CD4-positive, alpha-beta T cell treated with Interleukin-15 for 1 hour (primary cell): ENCODE measurements around the gene MRPL43.
A peak's percentile ranks its signal among the peaks of the same experiment; 100 is the strongest.

Experiments used
- DNase-seq: peaks from one replicate; pipeline ENCODE4 v3.0.0-alpha.2; 2020

Gene MRPL43

DNA sequence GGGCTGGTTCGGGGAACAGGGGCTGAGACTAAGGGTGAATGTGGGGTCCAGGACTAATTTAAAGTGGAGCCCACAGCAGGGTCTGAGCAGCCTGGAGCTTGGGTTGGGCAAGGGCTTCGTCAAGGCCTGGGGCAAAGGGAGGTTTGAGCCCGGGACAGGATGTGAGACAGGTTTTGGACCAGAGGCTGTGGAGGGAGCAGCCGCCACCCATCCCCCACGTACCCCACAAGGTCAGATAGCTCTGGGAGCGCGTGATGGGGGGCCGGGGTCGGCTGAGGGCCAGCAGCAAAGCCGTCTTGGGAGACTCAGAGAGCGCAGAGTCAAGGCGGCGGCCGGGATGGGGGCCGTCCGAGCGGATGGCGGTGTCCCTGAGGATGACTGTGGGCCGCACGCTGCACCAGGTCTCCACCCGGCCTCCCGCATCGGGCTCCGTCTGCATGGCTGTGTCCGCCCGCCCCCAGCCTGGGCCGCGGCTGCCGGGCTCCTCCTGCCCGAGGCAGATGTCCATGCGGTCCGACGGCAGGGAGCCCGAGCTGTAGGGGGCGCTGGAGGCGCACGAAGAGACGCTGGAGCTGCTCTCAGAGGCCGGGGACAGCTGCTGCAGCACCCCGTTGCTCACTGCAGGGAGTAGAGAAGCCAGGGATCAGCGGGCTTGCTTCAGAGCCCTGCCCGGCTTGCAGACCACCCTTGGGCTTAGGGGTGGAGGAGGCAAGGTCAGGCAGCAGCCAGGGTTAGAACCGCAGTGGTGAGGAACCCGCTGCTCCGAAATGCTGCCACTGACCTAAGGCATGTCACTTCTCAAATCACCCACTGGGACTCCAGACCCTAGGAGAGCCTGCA lies 31.5 kb upstream of the MRPL43 start:
- DNase-seq: peak; percentile 66

DNA sequence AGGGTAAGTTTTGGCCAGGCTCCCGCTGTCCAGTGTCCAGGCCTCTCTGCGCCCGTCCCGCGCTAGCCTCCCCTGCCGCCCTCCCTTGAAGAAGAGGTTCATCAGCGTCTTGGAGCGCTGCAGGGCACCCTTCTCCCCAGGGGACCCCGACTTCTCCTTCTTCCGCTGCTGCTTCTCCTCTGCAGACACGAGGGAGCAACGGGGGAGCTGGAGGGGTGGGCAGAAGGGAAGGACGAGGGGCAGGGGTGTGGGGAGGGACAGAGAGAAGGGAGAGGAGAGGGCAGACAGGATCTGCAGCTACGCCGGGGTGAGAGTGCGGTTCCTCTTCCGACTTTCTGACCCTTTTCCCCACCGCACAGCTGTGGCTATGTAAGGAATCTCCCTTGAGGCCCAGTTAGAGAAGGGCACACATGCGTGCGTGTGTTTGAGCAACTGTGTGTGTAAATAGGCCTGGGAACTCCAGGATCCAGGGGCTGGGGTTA lies 30.9 kb upstream of the MRPL43 start:
- peak; percentile 30 for DNase-seq

DNA sequence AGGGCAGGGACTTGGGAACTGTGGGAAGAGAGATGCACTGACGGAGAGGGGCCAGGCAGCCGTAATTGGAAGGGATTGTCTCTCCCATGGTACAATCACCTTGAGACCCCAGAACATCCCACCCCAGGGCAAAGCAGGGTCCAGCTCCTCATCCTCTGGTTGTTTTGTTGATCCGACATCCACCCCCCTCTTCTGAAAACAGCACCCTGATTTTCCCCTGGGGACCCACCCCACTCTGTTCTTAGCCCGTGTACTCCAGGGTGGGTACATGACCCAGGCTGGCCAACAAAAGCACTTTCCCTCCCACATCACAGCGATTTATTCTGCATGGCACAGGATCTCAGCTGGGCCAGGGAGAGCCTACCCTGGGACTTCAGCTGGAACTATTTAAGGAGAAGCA lies 29.5 kb upstream of the MRPL43 start:
- no peak for DNase-seq

DNA sequence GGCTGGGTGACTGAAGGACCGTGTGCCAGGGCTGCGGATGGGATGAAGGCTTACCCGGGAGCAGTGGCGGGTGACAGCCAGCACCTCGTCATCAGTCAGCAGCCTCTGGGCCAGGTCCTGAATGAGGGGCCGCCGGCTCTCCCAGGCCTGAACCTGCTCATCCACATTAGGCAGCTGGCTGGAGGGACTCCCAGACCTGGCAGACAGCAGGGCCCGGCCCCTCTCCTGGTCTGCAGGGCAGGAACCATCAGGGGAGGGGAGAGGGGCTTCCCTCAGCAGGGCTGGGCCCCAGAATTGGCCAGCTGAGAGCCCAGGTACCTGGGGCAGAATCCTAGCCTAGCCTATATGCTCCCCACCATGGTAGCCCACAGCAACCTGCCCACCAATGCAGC lies 28.3 kb upstream of the MRPL43 start:
- DNase-seq: no peak

DNA sequence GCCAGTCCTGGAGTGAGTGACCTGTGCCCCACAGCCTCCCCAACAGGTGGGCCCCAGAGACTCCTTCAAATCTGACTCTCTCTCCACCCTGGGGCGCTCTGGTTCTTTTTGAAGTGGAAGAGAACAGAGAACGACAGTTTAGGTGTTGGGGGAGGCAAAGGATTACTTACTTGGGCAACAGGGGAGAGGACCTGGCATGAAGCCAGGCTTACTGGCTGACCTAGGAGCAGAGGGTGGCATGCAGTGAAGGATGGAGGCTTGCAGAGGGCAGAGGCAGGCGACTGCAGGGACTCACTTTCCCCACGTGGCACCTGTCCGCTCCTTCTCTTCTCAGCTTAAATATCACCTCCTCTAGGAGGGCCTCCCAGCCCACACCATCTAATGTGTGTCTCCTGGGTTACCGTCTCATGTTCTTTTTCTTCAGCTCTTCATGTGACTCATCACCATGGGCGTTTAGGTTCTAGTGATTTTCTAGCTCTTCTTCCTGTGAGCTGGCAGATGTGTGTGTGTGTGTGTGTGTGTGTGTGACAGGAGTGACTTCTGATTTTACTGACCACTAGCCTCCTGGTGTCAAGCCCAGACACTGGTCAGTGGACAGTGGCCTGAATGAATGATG lies 27.8 kb upstream of the MRPL43 start:
- DNase-seq: no peak

DNA sequence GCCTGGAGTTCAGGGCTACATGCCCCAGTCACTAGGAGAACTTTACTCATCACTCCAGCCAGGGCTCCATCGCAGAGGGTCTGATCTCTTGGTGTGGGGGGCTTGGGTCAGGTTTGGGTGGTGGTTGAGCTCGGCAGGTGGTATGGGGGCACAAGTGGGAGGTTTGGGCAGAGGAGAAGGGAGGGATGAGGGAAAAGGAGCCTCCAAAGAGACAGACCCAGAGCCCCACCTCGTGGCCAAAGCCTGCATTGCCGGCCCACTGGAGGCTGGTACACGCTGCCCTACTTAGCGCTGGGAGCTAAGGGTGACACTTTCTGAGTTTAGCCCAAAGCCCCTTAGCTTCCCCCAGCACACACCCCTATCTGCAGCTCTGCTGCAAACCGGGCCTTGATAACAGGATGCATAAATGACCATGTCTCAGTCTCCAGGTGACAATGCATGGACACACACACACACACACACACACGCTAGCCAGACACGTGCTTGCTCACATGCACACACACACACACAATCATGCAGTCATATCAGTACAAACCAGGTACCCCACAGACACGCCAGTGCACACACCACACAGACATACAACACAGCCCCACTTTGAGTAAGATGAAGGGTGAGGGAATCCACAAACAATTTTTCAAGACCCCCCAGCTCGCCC lies 27.1 kb upstream of the MRPL43 start:
- DNase-seq: peak; percentile 63

DNA sequence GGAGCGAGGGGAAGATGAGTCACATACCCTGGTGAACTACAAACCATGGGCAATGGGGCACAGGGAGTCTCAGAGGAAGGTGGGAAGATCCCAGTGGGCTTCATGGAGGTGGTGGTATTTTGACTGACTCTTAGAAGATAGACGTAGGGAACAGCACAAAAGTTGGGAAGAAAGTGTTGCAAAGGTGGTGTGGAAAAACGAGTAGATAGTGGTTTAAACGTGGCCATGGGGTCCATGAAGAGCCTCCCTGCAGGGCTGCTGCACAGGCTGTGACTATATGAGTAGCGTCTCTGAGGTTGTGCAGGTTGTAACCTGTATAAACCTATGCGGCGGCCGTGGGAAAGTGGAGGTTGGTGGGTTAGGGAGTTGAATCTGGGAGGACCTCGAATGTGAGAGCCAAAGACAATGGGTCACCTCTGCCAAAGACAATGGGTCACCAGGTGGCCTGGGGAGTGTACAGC lies 26.1 kb upstream of the MRPL43 start:
- no peak for DNase-seq

DNA sequence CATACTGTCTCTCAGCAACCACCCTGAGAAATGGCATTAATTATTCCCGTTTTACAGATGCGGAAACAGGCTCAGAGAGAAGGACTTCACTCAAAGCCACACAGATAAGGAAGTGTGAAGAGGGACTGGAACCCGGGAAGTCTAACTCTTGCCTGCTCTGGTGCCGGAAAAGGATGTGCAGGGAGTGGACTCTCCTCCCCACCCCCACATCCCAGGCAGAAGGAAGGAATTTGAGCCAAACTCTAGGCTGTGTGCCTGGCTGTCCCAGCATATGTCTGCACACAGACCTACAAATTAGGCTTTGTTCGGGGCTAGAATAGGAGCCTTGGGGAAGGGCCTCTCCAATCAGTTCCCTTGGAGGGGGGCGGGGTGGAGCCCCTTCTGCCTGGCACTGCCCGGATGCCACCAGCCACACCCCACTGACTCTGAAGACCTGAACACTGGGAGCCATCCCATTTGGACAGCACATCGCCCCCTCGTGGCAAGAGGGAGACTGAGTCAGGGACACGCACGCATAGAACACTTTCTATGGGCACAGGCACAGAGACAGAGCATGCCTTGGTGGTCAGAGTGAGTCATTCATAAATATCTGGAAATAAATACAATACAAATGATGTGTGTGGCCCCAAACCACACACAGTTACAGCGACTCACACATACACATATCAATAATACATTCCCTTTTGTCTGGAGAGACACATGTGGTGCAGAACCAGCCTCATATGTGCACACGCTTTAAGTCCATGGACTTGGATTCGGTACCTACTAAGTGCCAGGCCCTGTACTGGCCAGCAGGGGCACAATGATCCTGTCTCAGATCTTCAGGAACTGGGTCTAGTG lies 25.4 kb upstream of the MRPL43 start:
- peak; percentile 78 for DNase-seq

DNA sequence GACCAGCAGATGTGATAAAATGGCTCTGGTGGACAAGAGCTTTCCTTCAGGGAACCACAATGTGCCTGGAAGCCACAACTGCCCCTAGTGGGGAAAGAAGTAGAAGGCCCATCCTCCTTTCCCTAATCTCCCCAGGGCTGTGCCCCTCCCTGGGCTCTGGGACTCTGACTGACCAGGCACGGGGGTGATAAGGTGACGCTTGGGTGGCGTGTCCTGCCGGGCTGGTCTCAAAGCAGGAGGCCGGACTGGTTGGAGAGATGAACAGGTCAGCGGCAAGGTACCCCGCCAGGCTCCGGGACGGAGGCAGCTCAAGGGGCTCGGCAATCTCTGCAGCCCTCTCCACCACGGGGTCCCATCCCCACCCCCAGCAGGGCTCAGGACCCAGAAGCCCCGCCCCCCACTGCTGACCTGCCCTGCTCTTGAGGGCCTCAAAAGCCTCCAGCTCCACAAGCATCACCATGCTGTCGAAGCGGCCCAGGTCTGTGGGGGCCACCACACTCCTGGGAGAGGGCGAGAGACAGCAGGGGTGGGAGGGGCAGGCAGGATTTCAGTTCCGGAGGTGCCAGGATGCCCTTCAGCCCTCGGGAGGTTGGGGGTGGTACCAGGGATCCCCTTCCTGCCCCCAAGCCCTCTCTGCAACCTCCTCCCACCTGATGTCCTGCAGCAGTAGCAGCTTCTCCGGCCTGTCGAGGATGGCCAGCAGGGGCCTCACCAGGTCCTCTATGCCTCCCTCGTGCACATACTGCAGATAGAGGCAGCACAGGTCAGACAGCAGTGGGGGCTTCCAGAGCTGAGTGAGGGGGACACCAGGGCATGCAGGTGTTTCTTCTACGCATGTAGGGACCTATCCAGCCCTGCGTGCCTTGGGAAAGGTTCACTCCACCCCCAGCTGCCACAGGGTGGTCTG lies 24.5 kb upstream of the MRPL43 start:
- DNase-seq: no peak

DNA sequence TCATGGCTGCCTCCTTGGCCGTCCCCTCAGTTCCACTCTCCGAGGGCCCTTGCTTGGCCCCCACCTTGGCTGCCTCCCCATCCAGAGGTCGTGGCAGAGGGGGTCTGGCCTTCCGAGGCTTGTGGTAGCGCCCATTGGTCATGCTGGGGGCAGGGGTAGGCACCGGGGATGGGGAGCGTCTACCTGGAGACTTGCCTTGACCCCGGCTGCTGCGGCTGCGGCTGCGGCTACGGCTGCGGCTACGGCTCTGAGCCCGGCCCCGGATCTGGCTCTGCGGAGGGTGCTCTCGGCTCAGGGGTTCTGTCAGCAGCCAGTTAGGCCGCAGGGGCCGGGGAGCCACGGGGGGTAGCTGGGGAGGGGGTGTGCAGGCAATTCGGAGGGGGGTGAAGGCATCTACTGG lies 23.0 kb upstream of the MRPL43 start:
- DNase-seq: no peak

DNA sequence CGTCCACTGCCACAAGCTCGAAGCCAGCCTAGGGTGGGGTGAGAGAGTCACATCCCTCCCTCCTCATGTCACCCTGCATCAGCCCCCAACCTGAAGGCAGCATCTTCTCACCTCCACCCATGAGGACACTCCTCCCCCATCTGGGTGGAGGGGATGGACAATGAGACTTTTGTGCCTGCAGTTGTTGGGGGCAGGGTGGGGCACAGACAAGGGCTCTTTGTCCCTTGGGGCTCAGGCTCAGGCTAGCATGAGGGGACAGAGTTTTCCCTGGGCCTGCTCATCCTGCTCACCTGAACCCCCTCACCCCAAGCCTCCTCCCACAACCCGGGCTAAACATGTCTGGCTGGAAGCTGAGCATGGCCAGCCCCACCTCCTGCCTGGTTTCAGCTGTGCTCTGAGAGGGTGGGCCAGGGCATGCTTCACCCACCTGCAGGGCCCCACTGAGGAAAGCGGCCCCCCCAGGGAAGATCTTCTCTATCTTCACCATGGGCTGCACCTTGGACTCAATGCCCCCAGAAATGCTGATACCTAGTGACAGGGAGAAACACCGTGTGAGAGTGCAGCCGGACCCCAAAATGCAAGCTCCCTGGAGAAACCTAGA lies 21.6 kb upstream of the MRPL43 start:
- DNase-seq: no peak

DNA sequence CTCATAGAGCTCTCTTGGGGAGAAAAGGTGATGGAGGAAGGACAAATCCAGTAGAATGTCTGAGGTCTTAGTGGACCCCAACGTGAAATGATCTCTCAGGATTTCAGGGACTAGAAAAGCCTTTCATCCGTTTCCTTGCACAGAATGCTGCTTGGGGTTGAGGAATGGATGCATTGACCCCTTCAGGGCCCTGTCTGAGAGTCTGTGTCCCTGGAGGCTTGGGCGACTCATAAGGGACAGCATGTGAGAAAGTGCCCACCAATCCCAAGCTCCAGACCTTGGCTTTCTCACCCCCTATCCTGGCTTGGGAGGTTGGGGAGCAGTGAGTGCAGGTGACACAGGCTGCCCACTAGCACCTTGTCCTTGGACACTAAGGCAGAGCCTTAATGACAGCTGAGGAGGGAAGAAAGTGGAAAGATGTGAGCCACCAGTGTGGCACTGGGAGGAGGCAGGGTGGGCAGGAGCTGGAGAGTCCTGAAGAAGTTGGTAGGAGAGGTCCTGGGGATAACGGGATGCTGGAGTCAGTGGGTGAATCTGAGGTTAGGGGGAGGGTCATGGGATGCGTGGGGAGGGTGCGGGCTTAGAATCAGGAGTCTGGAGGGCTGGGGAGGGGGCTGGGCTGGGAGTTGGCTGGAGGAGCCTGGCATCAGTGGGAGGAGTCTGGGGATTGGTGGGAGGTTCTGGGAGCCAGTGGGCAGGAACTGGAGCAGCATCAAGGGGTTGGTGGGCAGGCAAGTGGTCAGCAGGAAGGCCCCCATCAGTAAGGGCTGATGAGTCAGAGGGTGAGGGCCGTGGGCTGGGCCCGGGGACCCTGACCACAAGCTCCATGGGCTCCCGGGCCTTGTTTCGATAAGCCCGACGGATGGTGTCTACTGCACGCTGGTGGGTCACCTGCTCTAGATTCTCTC lies 20.9 kb upstream of the MRPL43 start:
- DNase-seq: no peak

DNA sequence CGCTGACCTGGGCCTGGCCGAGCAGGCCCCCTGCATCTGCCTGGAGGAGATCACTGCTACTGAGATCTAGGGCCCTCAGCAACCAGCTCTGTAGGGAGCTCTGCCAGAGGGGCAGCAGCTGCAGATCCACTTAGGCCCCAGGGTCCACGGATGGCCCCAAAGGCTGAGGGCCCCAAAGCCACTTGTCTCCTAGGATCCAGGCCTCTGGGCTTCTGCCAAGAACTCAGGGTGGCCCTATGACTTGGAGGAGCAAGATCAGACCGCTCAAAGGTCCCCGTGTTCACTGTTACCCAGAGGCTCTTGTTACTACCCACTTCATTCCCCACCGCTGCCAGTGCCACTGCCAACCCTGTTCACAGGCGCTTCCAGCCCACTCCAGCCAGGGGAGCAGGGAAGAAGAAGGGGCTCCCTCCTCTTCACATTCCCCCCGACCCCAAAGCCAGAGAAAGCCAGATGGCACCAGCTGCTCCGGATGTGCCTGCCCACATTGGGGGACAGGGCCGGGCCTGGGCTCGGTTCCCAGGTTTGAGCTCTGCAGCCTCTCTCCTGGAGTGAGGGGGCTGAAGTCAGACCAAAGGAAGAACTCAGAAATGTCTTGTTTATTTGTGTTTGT lies 19.9 kb upstream of the MRPL43 start:
- no peak for DNase-seq

DNA sequence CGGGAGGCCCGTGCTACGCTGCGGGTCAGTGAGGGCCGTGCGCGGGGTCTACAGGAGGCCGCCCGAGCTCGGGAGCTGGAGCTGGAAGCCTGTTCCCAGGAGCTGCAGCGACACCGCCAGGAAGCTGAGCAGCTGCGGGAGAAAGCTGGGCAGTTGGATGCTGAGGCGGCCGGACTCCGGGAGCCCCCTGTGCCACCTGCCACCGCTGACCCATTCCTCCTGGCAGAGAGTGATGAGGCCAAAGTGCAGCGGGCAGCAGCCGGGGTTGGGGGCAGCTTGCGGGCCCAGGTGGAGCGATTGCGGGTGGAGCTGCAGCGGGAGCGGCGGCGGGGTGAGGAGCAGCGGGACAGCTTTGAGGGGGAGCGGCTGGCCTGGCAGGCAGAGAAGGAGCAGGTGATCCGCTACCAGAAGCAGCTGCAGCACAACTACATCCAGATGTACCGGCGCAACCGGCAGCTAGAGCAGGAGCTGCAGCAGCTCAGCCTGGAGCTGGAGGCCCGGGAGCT lies 19.3 kb upstream of the MRPL43 start:
- DNase-seq: no peak

DNA sequence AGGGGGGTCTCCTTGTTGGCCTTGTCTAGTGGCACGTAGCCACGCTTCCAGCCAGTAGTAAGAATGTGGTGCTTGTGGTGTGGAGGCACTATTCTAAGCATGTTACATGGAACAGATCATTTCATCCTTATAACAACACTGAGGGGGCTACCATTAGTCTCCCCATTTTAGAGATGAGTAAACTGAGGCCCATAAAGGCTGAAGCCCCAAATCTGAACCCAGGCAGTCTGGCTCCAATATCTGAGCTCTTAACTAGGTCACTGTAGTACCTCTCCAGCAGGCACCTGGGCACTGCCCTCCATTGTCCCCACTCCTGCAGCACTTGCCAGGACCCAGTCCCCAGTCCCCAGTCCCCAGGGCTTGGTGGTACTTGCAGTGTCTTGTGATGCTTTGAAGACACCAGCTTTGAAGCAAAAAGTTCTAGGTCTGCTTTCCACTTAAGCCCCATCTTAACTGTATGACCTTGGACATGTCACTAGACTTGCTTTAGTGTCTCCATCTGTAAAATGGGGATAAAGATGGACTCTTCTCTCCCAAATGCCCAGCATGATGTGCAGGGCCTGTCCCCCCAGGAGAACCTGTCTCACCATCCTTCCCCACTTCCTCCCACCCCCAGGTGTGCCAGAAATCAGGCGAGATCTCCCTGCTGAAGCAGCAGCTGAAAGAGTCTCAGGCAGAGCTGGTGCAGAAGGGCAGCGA lies 18.7 kb upstream of the MRPL43 start:
- DNase-seq: no peak

DNA sequence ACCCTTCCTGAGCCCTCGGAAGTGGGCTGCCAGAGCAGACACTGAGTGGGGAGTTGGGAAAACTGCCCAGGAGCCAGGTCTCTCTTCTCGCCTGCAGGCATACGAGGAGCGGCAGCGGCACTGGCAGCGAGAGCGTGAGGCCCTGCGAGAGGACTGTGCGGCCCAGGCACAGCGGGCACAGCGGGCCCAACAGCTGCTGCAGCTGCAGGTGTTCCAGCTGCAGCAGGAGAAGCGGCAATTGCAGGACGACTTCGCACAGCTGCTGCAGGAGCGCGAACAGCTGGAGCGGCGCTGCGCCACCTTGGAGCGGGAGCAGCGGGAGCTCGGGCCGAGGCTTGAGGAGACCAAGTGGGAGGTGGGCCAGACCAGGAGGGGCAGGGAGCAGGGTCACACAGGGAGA lies 18.1 kb upstream of the MRPL43 start:
- no peak for DNase-seq

DNA sequence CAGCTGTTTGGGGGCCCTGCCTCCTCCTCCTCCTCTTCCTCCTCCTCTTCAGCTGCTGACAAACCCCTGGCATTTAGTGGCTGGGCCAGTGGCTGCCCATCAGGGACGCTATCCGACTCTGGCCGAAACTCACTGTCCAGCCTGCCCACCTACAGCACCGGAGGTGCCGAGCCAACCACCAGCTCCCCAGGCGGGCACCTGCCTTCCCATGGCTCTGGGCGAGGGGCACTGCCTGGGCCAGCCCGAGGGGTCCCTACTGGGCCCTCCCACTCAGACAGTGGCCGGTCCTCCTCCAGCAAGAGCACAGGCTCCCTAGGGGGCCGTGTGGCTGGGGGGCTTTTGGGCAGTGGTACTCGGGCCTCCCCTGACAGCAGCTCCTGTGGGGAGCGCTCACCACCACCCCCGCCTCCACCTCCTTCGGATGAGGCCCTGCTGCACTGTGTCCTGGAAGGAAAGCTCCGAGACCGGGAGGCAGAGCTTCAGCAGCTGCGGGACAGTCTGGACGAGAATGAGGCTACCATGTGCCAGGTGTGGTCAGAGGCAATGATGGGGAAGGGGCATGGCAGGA lies 16.4 kb upstream of the MRPL43 start:
- DNase-seq: no peak

DNA sequence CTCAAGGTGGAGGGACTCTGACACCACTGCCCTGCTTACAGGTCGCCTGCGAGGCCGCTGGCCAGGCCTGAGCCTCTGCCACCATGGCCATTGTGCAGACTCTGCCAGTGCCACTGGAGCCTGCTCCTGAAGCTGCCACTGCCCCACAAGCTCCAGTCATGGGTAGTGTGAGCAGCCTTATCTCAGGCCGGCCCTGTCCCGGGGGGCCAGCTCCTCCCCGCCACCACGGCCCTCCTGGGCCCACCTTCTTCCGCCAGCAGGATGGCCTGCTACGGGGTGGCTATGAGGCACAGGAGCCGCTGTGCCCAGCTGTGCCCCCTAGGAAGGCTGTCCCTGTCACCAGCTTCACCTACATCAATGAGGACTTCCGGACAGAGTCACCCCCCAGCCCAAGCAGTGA lies 15.2 kb upstream of the MRPL43 start:
- DNase-seq: no peak

DNA sequence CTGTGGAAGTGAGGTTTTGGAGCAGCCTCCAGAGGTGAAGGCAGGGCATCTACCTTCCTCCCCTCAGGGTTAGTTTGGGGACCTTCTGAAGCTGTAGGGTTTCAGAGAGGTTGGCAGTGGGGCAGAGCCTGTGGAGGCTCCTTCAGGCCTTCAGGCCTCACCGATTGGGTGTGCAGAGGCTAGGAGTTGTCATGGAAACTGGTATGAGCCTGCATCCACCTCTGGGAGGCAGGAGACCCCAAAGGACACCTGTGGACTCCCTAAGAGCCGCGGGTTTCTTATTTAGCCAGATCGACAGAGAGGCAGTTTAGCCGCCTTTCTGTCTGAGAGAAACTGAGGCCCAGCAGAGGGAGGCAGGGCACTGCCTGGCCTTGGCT lies 14.3 kb upstream of the MRPL43 start:
- DNase-seq: no peak
